CD4-positive, alpha-beta memory T cell (primary cell): Measurements from ENCODE around the gene RUVBL2. TPM values are rescaled to one million over a fixed set of nuclear protein-coding genes. Genes with fewer than 3 reads are reported as not detected.
A peak's percentile ranks its signal among the peaks of the same experiment; 100 is the strongest.
"Not testable (repeated sequence)": the region's sequence is repeated elsewhere in the genome, so short reads cannot be mapped to it uniquely, and the experiment has no call there.

ENCODE experiments used
- CTCF ChIA-PET: fragments of 350-600 bp; sonication (Branson Sonifier 250); formaldehyde crosslinking; loops from one replicate; lab custom pipeline; 2021; ENCODE audit warnings: inconsistent platforms; ENCODE audit not compliant: partially characterized antibody; lab: Charles Lee
- POLR2A ChIA-PET: fragments of 350-600 bp; sonication (Branson Sonifier 250); formaldehyde crosslinking; loops from one replicate; lab custom pipeline; 2021; ENCODE audit not compliant: partially characterized antibody; lab: Charles Lee
- DNase-seq, 5 donors: peaks; one replicate each; pipeline versions ENCODE4 v3.0.0 to v3.0.0-alpha.2; 2020 to 2022; ENCODE audit warnings: mixed read lengths in 1 of 5
- H3K27ac ChIP-seq: one replicate; pipeline ENCODE4 v1.7.0; 2013; ENCODE audit warnings: low read depth, low read length
- H3K27me3 ChIP-seq: 2 replicates; pipeline ENCODE4 v1.7.0; 2013; ENCODE audit warnings: mild to moderate bottlenecking, low read length, moderate library complexity; ENCODE audit not compliant: insufficient read depth
- H3K36me3 ChIP-seq: 2 replicates; pipeline ENCODE4 v1.7.0; 2013; ENCODE audit warnings: mild to moderate bottlenecking, low read length, moderate library complexity; ENCODE audit not compliant: insufficient read depth
- H3K4me1 ChIP-seq: 2 replicates; pipeline ENCODE4 v1.7.0; 2013; ENCODE audit warnings: mild to moderate bottlenecking, low read length, moderate library complexity; ENCODE audit not compliant: insufficient read depth
- H3K4me3 ChIP-seq, 2 donors: one replicate each; pipeline ENCODE4 v1.7.0; 2013; ENCODE audit warnings: low read length in 2 of 2, mild to moderate bottlenecking in 1 of 2
- H3K9me3 ChIP-seq, 2 donors: one replicate each; pipeline ENCODE4 v1.7.0; 2013; ENCODE audit warnings: low read length in 2 of 2, control low read depth in 1 of 2; ENCODE audit not compliant: control insufficient read depth in 1 of 2
- H3K27ac Mint-ChIP-seq, 7 donors: one replicate each; pipeline ENCODE4 v1.8.0; 2020 to 2021; ENCODE audit warnings: mixed read lengths in 7 of 7, mild to moderate bottlenecking in 6 of 7, inconsistent platforms in 3 of 7, moderate library complexity in 3 of 7
- H3K27me3 Mint-ChIP-seq, 2 donors: one replicate each; pipeline ENCODE4 v1.8.0; 2020 to 2021; ENCODE audit warnings: mixed read lengths in 2 of 2
- H3K36me3 Mint-ChIP-seq, 2 donors: one replicate each; pipeline ENCODE4 v1.8.0; 2020 to 2021; ENCODE audit warnings: mixed read lengths in 2 of 2, inconsistent platforms in 1 of 2, mild to moderate bottlenecking in 1 of 2
- H3K4me1 Mint-ChIP-seq, 4 donors: one replicate each; pipeline ENCODE4 v1.8.0; 2020 to 2021; ENCODE audit warnings: mixed read lengths in 4 of 4, mild to moderate bottlenecking in 1 of 4
- H3K4me3 Mint-ChIP-seq, 8 donors: one replicate each; pipeline ENCODE4 v1.8.0; 2020 to 2021; ENCODE audit warnings: mixed read lengths in 8 of 8, mild to moderate bottlenecking in 7 of 8, moderate library complexity in 6 of 8, inconsistent platforms in 3 of 8
- H3K9me3 Mint-ChIP-seq, 8 donors: one replicate each; pipeline ENCODE4 v1.8.0; 2020 to 2021; ENCODE audit warnings: mixed read lengths in 8 of 8, mild to moderate bottlenecking in 5 of 8, inconsistent platforms in 3 of 8, moderate library complexity in 1 of 8
- intact Hi-C: fragments of 100-400 bp; cut with micrococcal nuclease; formaldehyde crosslinking; loops from one replicate; pipeline ENCODE4 v1.15.1; 2023
- polyA plus RNA-seq, 2 donors: library from polyadenylated mRNA; unstranded; fragments of 300-500 nt; fragmentation: Illumina TruSeq; gene quantifications; one replicate each; pipeline ENCODE4 v1.2.3, GENCODE V29; 2021
- total RNA-seq, 2 experiments: library from RNA; stranded (reverse); gene quantifications; one replicate each; pipeline ENCODE4 v1.2.3, GENCODE V29; 2021

The RUVBL2 gene
- total and polyA plus RNA-seq, 4 experiments from 2014 or later = 27.9 to 51.9 (median 38.6) TPM

GRCh38 chr19:49029749-49030148 lies 36.1 kb downstream of the RUVBL2 start:
- CTCF ChIA-PET, H3K9me3 ChIP-seq, intact Hi-C loops, H3K4me1 ChIP-seq, H3K27ac ChIP-seq, H3K27me3 Mint-ChIP-seq, H3K27ac Mint-ChIP-seq, H3K4me1 Mint-ChIP-seq, H3K36me3 ChIP-seq, H3K27me3 ChIP-seq, H3K4me3 Mint-ChIP-seq, H3K36me3 Mint-ChIP-seq, H3K4me3 ChIP-seq, DNase-seq, H3K9me3 Mint-ChIP-seq, POLR2A ChIA-PET: not testable (repeated sequence)

- H3K27ac Mint-ChIP-seq, POLR2A ChIA-PET, CTCF ChIA-PET, intact Hi-C loops, H3K36me3 ChIP-seq, H3K27ac ChIP-seq, H3K4me3 Mint-ChIP-seq, H3K9me3 Mint-ChIP-seq, H3K4me1 ChIP-seq, H3K27me3 ChIP-seq, H3K4me3 ChIP-seq, H3K36me3 Mint-ChIP-seq, DNase-seq, H3K9me3 ChIP-seq, H3K27me3 Mint-ChIP-seq, H3K4me1 Mint-ChIP-seq: not testable (repeated sequence)
These were observed 36.6 kb downstream of the RUVBL2 start for GRCh38 chr19:49030323-49030722.

GRCh38 chr19:49031642-49032301 lies 38.1 kb downstream of the RUVBL2 start, which contains the start of gene CGB2:
TSS of gene CGB2 (plus strand) at chr19:49031890. CDS start at chr19:49032096, 206 bp downstream.
- H3K4me1 Mint-ChIP-seq, H3K4me1 ChIP-seq, H3K36me3 Mint-ChIP-seq, POLR2A ChIA-PET, H3K9me3 Mint-ChIP-seq, H3K27ac ChIP-seq, intact Hi-C loops, H3K27me3 ChIP-seq, H3K27me3 Mint-ChIP-seq, CTCF ChIA-PET, H3K9me3 ChIP-seq, H3K36me3 ChIP-seq, H3K4me3 ChIP-seq: not testable (repeated sequence)
- H3K27ac Mint-ChIP-seq = peak within 1 kb of the TSS in 3 of 7 donors; percentile 17 to 78 (median 36)
- peak within 1 kb of the TSS in 1 of 8 donors; percentile 16 for H3K4me3 Mint-ChIP-seq
- peak; percentile 34 to 63 (median 52) for DNase-seq

- CTCF ChIA-PET = not testable (repeated sequence)
- peak in 2 of 5 donors; percentile 24 to 42 for DNase-seq
These were observed 43.1 kb downstream of the RUVBL2 start, which contains the start of gene CGB1 for GRCh38 chr19:49036815-49037214. TSS of gene CGB1 (minus strand) at chr19:49036895. CDS start at chr19:49036711, 184 bp downstream.

DNA sequence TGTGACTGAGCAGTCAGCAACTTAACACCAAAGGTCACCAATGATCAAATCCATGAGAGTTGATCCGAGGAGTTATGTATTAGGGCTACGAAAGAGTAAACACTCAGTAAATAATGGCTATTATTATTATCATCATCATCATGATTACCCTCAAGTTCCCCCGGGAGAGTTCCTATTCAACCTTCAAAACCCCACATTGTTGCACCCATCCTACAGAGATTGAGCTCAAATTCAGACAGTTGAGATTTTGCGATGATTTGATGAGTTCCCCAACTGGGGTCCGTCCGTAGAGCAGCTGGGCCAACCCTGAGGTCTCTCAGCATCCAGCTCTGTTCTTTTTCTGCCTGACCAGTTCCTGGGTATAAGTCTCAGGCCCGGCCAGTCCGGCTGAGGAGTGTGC lies 44.4 kb downstream of the RUVBL2 start:
- DNase-seq, H3K4me3 ChIP-seq, intact Hi-C loops, H3K27ac ChIP-seq, H3K4me1 Mint-ChIP-seq, H3K36me3 ChIP-seq, H3K9me3 Mint-ChIP-seq, H3K27me3 ChIP-seq, H3K27me3 Mint-ChIP-seq, H3K4me3 Mint-ChIP-seq, POLR2A ChIA-PET, H3K36me3 Mint-ChIP-seq, H3K9me3 ChIP-seq, H3K27ac Mint-ChIP-seq, CTCF ChIA-PET, H3K4me1 ChIP-seq: not testable (repeated sequence)

More at GRCh38 chr19:49036815-49037214, 43.1 kb downstream of the RUVBL2 start, which contains the start of gene CGB1:
- H3K36me3 Mint-ChIP-seq, H3K27ac ChIP-seq, H3K9me3 Mint-ChIP-seq, H3K4me3 ChIP-seq, intact Hi-C loops, H3K4me1 Mint-ChIP-seq, POLR2A ChIA-PET, H3K36me3 ChIP-seq, H3K4me3 Mint-ChIP-seq, H3K27me3 Mint-ChIP-seq, H3K27ac Mint-ChIP-seq, H3K9me3 ChIP-seq, H3K27me3 ChIP-seq, H3K4me1 ChIP-seq: not testable (repeated sequence)

DNA sequence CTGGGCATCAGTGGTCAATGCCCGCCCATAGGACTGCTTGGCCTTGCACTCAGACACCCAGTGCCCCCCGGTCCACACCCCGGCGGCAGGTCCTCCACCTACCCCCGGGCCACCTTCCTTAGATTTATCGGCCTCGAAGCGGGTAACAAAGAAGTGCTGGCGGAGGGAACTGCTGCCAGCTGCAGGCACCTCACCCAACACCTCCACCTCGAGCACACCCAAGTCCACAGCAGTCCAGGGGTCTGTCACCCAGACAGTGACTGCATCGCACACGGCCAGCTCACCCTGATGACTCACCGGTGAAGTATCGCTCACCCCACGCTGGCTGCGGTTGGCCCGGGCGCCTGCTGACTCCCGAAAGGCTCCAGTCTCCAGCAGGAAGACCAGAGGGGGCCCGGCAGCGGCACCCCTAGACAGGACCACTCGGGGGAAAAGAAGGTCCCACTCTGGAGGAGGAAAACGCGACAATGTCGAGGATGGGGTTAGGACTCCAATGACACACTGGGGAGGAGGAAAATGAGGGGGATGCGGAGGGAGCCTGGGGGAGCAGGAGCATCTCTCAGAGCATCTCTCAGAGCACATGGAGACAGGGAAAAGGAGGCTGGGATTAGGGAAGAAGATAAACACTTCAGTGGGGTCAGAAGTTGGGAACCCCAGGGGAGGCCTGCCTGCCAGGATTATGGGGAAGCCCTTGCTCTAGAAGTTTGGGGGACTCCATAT lies 45.0 kb downstream of the RUVBL2 start:
- POLR2A ChIA-PET, H3K27me3 ChIP-seq, H3K9me3 Mint-ChIP-seq, CTCF ChIA-PET, H3K27ac Mint-ChIP-seq, DNase-seq, H3K9me3 ChIP-seq, H3K27ac ChIP-seq, H3K4me1 ChIP-seq, H3K27me3 Mint-ChIP-seq, H3K4me1 Mint-ChIP-seq, H3K36me3 ChIP-seq, intact Hi-C loops, H3K4me3 Mint-ChIP-seq, H3K36me3 Mint-ChIP-seq, H3K4me3 ChIP-seq: not testable (repeated sequence)

DNA sequence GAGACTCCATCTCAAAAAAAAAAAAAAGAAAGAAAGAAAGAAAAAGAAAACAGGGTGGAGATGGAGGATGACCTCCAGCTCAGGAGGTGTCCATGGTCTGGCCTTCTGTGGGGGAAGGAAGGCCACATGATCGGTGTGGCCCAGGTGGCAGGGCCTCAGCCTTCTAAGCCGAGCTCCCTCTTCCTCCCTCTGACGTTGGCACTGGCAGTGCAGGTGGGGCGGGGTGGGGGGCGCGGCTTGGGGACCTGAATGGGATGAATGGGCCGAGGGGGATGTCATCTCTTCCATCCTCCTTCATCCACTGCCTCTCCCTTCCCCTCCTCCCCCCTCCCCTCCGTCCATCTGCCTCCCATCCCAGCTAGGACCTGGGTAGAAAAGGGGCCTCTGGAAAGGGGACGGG lies 46.0 kb downstream of the RUVBL2 start:
- CTCF ChIA-PET, DNase-seq, H3K4me3 Mint-ChIP-seq, H3K4me1 Mint-ChIP-seq, H3K36me3 ChIP-seq, H3K9me3 Mint-ChIP-seq, POLR2A ChIA-PET, intact Hi-C loops, H3K27ac Mint-ChIP-seq, H3K4me1 ChIP-seq, H3K36me3 Mint-ChIP-seq, H3K27me3 Mint-ChIP-seq, H3K9me3 ChIP-seq, H3K4me3 ChIP-seq, H3K27ac ChIP-seq, H3K27me3 ChIP-seq: not testable (repeated sequence)
